Endothelial cell of umbilical vein (primary cell): ENCODE results near the gene USH2A.

Experiments
- EZH2 ChIP-seq: IDR thresholded peaks from 2 replicates; pipeline ENCODE4 v1.6.1; 2012; ENCODE audit warnings: borderline replicate concordance, low read depth, mild to moderate bottlenecking, moderate library complexity, low read length, inconsistent platforms; ENCODE audit not compliant: severe bottlenecking
- FOS ChIP-seq: IDR thresholded peaks from 2 replicates; pipeline ENCODE4 v1.6.1; 2011; ENCODE audit warnings: mild to moderate bottlenecking, low read length, moderate library complexity, borderline replicate concordance; ENCODE audit not compliant: insufficient read depth
- GATA2 ChIP-seq: IDR thresholded peaks from 2 replicates; pipeline ENCODE4 v1.7.0; 2011; ENCODE audit warnings: low read depth, mild to moderate bottlenecking, moderate library complexity, mixed read lengths, low read length; ENCODE audit not compliant: insufficient read length, insufficient read depth
- JUN ChIP-seq: IDR thresholded peaks from 2 replicates; pipeline ENCODE4 v1.6.1; 2011; ENCODE audit warnings: borderline replicate concordance, low read depth; ENCODE audit not compliant: insufficient read length, insufficient read depth
- MAX ChIP-seq: IDR thresholded peaks from 2 replicates; pipeline ENCODE4 v1.6.1; 2011; ENCODE audit not compliant: insufficient read depth, insufficient read length
- MYC ChIP-seq: IDR thresholded peaks from one replicate; pipeline ENCODE4 v1.6.1; 2011; ENCODE audit warnings: mild to moderate bottlenecking, low read depth, low read length
- POLR2A ChIP-seq: IDR thresholded peaks from 2 replicates; pipeline ENCODE4 v1.6.1; 2012; ENCODE audit warnings: low read depth, mild to moderate bottlenecking, control low read depth, low read length
- POLR2AphosphoS5 ChIP-seq: IDR thresholded peaks from 2 replicates; pipeline ENCODE4 v1.6.1; 2012; ENCODE audit warnings: low read depth, mild to moderate bottlenecking, control low read depth, low read length, moderate library complexity; ENCODE audit not compliant: insufficient read depth
- TF ChIP-seq, protein P1 (sequence below), 2 donors: IDR thresholded peaks; 1 replicate in 1 of 2; 2 replicates in 1 of 2; pipeline ENCODE4 v1.5.1; 2011; ENCODE audit warnings: low read length in 2 of 2, mild to moderate bottlenecking in 2 of 2, moderate library complexity in 2 of 2, control low read depth in 1 of 2, inconsistent platforms in 1 of 2, low read depth in 1 of 2; ENCODE audit not compliant: insufficient read depth in 1 of 2; ENCODE audit errors: extremely low read depth in 1 of 2

DNA sequence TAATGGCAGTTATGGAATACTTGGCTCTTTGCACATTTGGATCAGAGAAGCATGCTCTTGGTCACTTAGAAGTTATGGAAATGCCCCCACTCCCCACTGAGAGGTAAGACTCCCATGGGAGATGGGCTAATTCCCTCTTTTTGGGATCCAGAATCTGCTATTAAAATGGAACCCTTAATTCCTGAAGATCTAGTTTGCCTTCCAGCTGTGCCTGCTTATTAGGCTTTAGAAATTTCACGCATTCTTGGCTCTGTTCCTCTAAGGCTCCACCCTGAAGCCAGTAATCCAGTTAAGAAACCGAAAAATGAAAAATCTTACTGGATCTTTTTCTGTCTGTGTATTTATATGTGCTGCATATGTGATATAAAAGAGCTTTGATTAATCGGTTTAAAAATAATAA is 76.7 kb downstream of the USH2A start:
- TF ChIP-seq POLR2A (no peak), POLR2AphosphoS5 (no peak), JUN (no peak), MAX (no peak), EZH2 (no peak), MYC (no peak), GATA2 (no peak), FOS (no peak)
- TF ChIP-seq, protein P1, sequence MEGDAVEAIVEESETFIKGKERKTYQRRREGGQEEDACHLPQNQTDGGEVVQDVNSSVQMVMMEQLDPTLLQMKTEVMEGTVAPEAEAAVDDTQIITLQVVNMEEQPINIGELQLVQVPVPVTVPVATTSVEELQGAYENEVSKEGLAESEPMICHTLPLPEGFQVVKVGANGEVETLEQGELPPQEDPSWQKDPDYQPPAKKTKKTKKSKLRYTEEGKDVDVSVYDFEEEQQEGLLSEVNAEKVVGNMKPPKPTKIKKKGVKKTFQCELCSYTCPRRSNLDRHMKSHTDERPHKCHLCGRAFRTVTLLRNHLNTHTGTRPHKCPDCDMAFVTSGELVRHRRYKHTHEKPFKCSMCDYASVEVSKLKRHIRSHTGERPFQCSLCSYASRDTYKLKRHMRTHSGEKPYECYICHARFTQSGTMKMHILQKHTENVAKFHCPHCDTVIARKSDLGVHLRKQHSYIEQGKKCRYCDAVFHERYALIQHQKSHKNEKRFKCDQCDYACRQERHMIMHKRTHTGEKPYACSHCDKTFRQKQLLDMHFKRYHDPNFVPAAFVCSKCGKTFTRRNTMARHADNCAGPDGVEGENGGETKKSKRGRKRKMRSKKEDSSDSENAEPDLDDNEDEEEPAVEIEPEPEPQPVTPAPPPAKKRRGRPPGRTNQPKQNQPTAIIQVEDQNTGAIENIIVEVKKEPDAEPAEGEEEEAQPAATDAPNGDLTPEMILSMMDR (IDR thresholded peaks at IDR 0.05; ENCODE audit: extremely low read depth in 1 of 2, insufficient read depth in 1 of 2, low read depth in 1 of 2, low read length in 2 of 2) = no peak
